HG02870 (cell line): ENCODE results near the gene MOAP1.
"Not testable (repeated sequence)": the region's sequence is repeated elsewhere in the genome, so short reads cannot be mapped to it uniquely, and the experiment has no call there.

Experiments
- ATAC-seq: cut with Tn5 transposase; IDR thresholded peaks from one replicate; pipeline ENCODE4 v1.9.1; 2021; ENCODE audit warnings: mild to moderate bottlenecking, moderate library complexity; ENCODE audit not compliant: unreplicated experiment

Gene MOAP1

GRCh38 chr14:93184391-93185348 is at the start of gene MOAP1, which contains the start of gene LYSET:
Gene MOAP1, minus strand, starts transcription at chr14:93184897. Its CDS starts 655 bp downstream, at chr14:93184242.
Gene LYSET, plus strand, starts transcription at chr14:93185317. Its CDS starts 89 bp downstream, at chr14:93185406.
- peak; percentile 80 for ATAC-seq

- ATAC-seq: not testable (repeated sequence)
These were observed 48.4 kb upstream of the MOAP1 start for GRCh38 chr14:93233078-93233477.

GRCh38 chr14:93232159-93232558 is 47.5 kb upstream of the MOAP1 start:
- ATAC-seq: no peak

- no peak for ATAC-seq
These were observed 46.7 kb upstream of the MOAP1 start for GRCh38 chr14:93231129-93231979.

- ATAC-seq: no peak
These were observed 45.8 kb upstream of the MOAP1 start for GRCh38 chr14:93230539-93230938.

GRCh38 chr14:93228550-93228949 is 43.9 kb upstream of the MOAP1 start:
- ATAC-seq: no peak

GRCh38 chr14:93223565-93223964 is 38.9 kb upstream of the MOAP1 start:
- no peak for ATAC-seq

GRCh38 chr14:93220509-93220908 is 35.8 kb upstream of the MOAP1 start:
- ATAC-seq: no peak

GRCh38 chr14:93219103-93219726 is 34.5 kb upstream of the MOAP1 start:
- peak; percentile 42 for ATAC-seq

- ATAC-seq: no peak
These were observed 29.9 kb upstream of the MOAP1 start for GRCh38 chr14:93214598-93214997.

- peak; percentile 78 for ATAC-seq
These were observed 27.7 kb upstream of the MOAP1 start for GRCh38 chr14:93212432-93212831.

GRCh38 chr14:93207468-93208308 is 23.0 kb upstream of the MOAP1 start:
- ATAC-seq: peak; percentile 36

GRCh38 chr14:93206793-93207467 is 22.2 kb upstream of the MOAP1 start, which contains the start of the genes GON7 and UBR7:
Gene GON7, minus strand, starts transcription at chr14:93207065. Its CDS starts 28 bp downstream, at chr14:93207037.
Gene UBR7, plus strand, starts transcription at chr14:93207256. Its CDS starts 36 bp downstream, at chr14:93207292.
- peak; percentile 79 for ATAC-seq

- no peak for ATAC-seq
These were observed 16.5 kb upstream of the MOAP1 start for GRCh38 chr14:93201155-93201704.

- ATAC-seq: no peak
These were observed 15.9 kb upstream of the MOAP1 start for GRCh38 chr14:93200553-93200952.

- no peak for ATAC-seq
These were observed 14.3 kb upstream of the MOAP1 start for GRCh38 chr14:93199031-93199430.

- ATAC-seq: no peak
These were observed 10.8 kb upstream of the MOAP1 start for GRCh38 chr14:93195316-93195999.

- no peak for ATAC-seq
These were observed 2.3 kb upstream of the MOAP1 start for GRCh38 chr14:93186956-93187355.
